ENCODE results near the gene PITPNM1. TPM values are rescaled to one million over a fixed set of nuclear protein-coding genes. Genes with fewer than 3 reads are reported as not detected.
"Not testable (repeated sequence)": the region's sequence is repeated elsewhere in the genome, so short reads cannot be mapped to it uniquely, and the experiment has no call there.

PITPNM1 gene
- total RNA-seq, 1 experiment from 2014 or later: 55.9 TPM

DNA sequence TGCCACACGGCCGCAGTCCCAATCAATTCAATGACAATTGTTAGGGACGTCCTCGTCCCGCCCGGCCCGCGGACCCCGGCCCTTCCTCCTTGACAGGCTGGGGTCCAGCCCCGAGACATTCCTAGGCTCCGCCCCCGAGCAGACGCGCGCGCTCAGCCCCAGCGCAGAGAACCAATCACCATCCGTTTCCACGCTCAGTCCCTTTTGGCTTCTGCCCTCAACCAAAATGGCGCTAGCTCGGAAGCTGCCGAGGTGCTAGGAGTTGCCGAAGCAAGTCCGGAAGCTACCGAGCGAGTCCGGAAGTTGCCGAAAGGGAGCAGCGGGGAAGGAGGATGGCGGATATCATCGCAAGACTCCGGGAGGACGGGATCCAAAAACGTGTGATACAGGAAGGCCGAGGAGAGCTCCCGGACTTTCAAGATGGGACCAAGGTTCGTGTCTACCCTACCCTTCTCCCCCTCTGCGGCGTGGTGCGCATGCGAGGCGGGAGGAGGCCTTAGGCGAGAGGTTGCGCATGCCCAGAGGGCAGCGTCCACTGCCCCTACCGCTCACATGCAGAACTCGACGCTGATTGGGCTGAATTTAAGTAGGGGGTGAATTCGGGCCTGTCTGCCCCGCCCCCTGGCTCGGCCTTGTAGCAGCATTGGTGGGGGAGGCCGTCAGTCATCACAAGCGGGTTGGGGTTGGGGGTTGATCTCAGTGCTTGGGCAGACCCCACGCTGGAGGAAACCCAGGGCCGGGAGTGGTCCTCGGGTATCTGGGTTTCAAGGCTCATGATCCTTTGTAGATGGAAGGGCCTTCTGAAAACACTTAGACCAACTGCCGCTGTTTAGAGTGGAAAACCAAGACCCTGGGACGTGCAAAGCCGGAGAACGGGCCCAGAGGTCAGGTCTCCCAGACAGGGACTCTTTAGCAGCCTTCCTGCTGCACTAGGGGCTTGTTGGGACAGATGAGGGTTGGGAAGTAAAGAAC, 22.1 kb downstream of the PITPNM1 start, which contains the start of gene AIP:
AIP (plus strand) TSS at position 200 of the 972 bp plus-strand sequence; CDS start at position 333, 133 bp downstream.
- H3K4me3 ChIP-seq (ENCODE audit: low read depth, low read length, poor library complexity, severe bottlenecking): peak within 1 kb of the TSS; percentile 54
- peaks cover 9% of the 10 kb centered on the region for H3K4me1 ChIP-seq (ENCODE audit: insufficient read depth, low read length, poor library complexity, severe bottlenecking)
- H3K27ac ChIP-seq (ENCODE audit: low read depth, low read length, poor library complexity, severe bottlenecking): peak within 1 kb of the TSS; percentile 76
- no peaks in the 10 kb centered on the region for H3K9me3 ChIP-seq (ENCODE audit: low read depth, low read length, poor library complexity, severe bottlenecking)
- BruUV-seq (replicated peaks): TSS peak; percentile 73
- H3K27me3 ChIP-seq (replicated peaks; ENCODE audit: insufficient read depth, low read depth, low read length, poor library complexity): no peaks in the 10 kb centered on the region
- ChIA-PET POLR2A (ENCODE audit: low non-redundant PET) (interaction anchor here (0.6 kb wide), 1 partner anchor 53 kb away, joined by 7 read pairs; no protein-coding TSS in a partner anchor), CTCF (no interaction called here)
- intact Hi-C loops (cut with micrococcal nuclease; ENCODE audit: unreplicated experiment): no loop called here
- TF ChIP-seq, protein P1, sequence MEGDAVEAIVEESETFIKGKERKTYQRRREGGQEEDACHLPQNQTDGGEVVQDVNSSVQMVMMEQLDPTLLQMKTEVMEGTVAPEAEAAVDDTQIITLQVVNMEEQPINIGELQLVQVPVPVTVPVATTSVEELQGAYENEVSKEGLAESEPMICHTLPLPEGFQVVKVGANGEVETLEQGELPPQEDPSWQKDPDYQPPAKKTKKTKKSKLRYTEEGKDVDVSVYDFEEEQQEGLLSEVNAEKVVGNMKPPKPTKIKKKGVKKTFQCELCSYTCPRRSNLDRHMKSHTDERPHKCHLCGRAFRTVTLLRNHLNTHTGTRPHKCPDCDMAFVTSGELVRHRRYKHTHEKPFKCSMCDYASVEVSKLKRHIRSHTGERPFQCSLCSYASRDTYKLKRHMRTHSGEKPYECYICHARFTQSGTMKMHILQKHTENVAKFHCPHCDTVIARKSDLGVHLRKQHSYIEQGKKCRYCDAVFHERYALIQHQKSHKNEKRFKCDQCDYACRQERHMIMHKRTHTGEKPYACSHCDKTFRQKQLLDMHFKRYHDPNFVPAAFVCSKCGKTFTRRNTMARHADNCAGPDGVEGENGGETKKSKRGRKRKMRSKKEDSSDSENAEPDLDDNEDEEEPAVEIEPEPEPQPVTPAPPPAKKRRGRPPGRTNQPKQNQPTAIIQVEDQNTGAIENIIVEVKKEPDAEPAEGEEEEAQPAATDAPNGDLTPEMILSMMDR (conservative IDR thresholded peaks at IDR 0.05; ENCODE audit: low read depth, low read length): no peak
- no peak for TF ChIP-seq EZH2 (IDR thresholded peaks at IDR 0.05; ENCODE audit: borderline replicate concordance, low read depth, low read length, poor library complexity, severe bottlenecking)
- no peaks in the 10 kb centered on the region for H3K36me3 ChIP-seq (ENCODE audit: insufficient read depth, low read length, poor library complexity, severe bottlenecking)
- DNase-seq (ENCODE audit: low spot score): peak; percentile 100

DNA sequence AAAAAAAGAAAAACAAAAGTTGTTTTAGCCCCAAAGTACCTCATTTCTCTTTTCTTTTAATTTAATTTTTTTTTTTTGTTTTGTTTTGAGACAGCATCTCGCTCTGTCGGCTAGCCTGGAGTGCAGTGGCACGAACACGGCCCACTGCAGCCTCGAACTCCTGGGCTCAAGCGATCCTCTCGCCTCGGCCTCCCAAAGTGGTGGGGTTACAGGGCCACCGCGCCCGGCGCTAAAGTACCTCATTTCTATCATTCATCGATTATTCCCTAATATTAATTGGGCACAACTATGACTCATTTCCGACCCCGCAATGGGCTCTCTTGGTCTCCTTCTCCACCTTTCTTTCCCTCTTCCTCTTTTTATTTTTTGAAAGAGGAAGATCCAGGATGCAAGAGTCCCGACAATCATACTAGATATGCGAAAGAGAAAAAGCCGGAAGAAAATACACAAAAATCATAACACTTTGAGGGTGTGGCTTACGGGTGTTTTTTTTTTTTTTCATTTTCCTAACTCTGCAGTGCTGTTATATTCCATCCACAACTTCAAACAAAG, 22.8 kb downstream of the PITPNM1 start:
- CTCF ChIA-PET: no interaction called here
- intact Hi-C loops (cut with micrococcal nuclease; ENCODE audit: unreplicated experiment): no loop called here

DNA sequence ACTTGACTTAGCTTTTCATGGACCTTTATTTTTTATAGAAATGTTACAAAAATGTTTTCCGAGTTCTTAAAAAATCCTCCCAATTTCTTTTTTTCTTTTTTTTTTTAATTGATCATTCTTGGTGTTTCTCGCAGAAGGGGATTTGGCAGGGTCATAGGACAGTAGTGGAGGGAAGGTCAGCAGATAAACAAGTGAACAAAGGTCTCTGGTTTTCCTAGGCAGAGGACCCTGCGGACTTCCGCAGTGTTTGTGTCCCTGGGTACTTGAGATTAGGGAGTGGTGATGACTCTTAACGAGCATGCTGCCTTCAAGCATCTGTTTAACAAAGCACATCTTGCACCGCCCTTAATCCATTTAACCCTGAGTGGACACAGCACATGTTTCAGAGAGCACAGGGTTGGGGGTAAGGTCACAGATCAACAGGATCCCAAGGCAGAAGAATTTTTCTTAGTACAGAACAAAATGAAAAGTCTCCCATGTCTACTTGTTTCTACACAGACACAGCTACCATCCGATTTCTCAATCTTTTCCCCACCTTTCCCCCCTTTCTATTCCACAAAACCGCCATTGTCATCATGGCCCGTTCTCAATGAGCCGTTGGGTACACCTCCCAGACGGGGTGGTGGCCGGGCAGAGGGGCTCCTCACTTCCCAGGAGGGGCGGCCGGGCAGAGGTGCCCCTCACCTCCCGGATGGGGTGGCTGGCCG, 27.7 kb downstream of the PITPNM1 start:
- intact Hi-C loops (cut with micrococcal nuclease; ENCODE audit: unreplicated experiment); H3K27me3 ChIP-seq (replicated peaks; ENCODE audit: insufficient read depth, low read depth, low read length, poor library complexity); H3K4me3 ChIP-seq (ENCODE audit: low read depth, low read length, poor library complexity, severe bottlenecking); CTCF ChIA-PET; H3K4me1 ChIP-seq (ENCODE audit: insufficient read depth, low read length, poor library complexity, severe bottlenecking); BruUV-seq (replicated peaks); POLR2A ChIA-PET (ENCODE audit: low non-redundant PET); H3K9me3 ChIP-seq (ENCODE audit: low read depth, low read length, poor library complexity, severe bottlenecking); H3K27ac ChIP-seq (ENCODE audit: low read depth, low read length, poor library complexity, severe bottlenecking); DNase-seq (ENCODE audit: low spot score); H3K36me3 ChIP-seq (ENCODE audit: insufficient read depth, low read length, poor library complexity, severe bottlenecking): not testable (repeated sequence)

More for the DNA sequence above, 22.8 kb downstream of the PITPNM1 start:
- Histone ChIP-seq H3K9me3 (ENCODE audit: low read depth, low read length, poor library complexity, severe bottlenecking) (no peaks in the 10 kb centered on the region), H3K4me3 (ENCODE audit: low read depth, low read length, poor library complexity, severe bottlenecking) (peak overlapping the region; percentile 54), H3K27me3 (replicated peaks; ENCODE audit: insufficient read depth, low read depth, low read length, poor library complexity) (no peaks in the 10 kb centered on the region), H3K36me3 (ENCODE audit: insufficient read depth, low read length, poor library complexity, severe bottlenecking) (no peaks in the 10 kb centered on the region), H3K27ac (ENCODE audit: low read depth, low read length, poor library complexity, severe bottlenecking) (peak overlapping the region; percentile 76), H3K4me1 (ENCODE audit: insufficient read depth, low read length, poor library complexity, severe bottlenecking) (peaks cover 9% of the 10 kb centered on the region)
- no peak for DNase-seq (ENCODE audit: low spot score)
- TSS peak; percentile 85 for BruUV-seq (replicated peaks)
- no peak for TF ChIP-seq EZH2 (IDR thresholded peaks at IDR 0.05; ENCODE audit: borderline replicate concordance, low read depth, low read length, poor library complexity, severe bottlenecking)
- TF ChIP-seq, protein P1 (conservative IDR thresholded peaks at IDR 0.05; ENCODE audit: low read depth, low read length): no peak
- POLR2A ChIA-PET (ENCODE audit: low non-redundant PET): no interaction called here

DNA sequence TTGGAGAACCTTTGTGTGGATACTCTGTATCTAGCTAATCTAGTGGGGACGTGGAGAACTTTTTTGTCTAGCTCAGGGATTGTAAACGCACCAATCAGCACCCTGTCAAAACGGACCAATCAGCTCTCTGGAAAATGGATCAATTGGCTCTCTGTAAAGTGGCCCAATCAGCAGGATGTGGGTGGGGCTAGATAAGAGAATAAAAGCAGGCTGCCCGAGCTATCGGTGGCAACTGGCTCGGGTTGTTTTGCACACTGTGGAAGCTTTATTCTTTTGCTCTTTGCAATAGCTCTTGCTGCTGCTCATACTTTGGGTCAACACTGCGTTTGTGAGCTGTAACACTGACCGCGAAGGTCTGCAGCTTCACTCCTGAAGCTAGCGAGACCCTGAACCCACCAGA, 28.5 kb downstream of the PITPNM1 start:
- BruUV-seq (replicated peaks); CTCF ChIA-PET; H3K27me3 ChIP-seq (replicated peaks; ENCODE audit: insufficient read depth, low read depth, low read length, poor library complexity); H3K27ac ChIP-seq (ENCODE audit: low read depth, low read length, poor library complexity, severe bottlenecking); H3K4me3 ChIP-seq (ENCODE audit: low read depth, low read length, poor library complexity, severe bottlenecking); DNase-seq (ENCODE audit: low spot score); H3K36me3 ChIP-seq (ENCODE audit: insufficient read depth, low read length, poor library complexity, severe bottlenecking); H3K4me1 ChIP-seq (ENCODE audit: insufficient read depth, low read length, poor library complexity, severe bottlenecking); intact Hi-C loops (cut with micrococcal nuclease; ENCODE audit: unreplicated experiment); H3K9me3 ChIP-seq (ENCODE audit: low read depth, low read length, poor library complexity, severe bottlenecking); POLR2A ChIA-PET (ENCODE audit: low non-redundant PET): not testable (repeated sequence)

Measured in A673 (cell line).